OCI-LY3 (cell line): ENCODE measurements around the gene CHAF1A.
A peak's percentile ranks its signal among the peaks of the same experiment; 100 is the strongest.

Experiments
- H2AFZ ChIP-seq: fragments of 200-600, 300-600 bp; shearing (Covaris generic); 2 replicates; pipeline ENCODE4 v1.6.0; 2014; ENCODE audit warnings: antibody characterized with exemption, low read depth, low read length
- H3K27ac ChIP-seq: fragments of 200-600, 300-600 bp; sonication (generic); 2 replicates; pipeline ENCODE4 v1.5.1; 2014; ENCODE audit warnings: mild to moderate bottlenecking, low read length, moderate library complexity, mixed read lengths
- H3K27me3 ChIP-seq: fragments of 200-600, 300-600 bp; sonication (generic); 2 replicates; pipeline ENCODE4 v1.6.1; 2014; ENCODE audit warnings: low read depth, low read length, mixed read lengths
- H3K36me3 ChIP-seq: fragments of 200-600, 300-600 bp; sonication (generic); replicated peaks from 2 replicates; pipeline ENCODE3; 2014; ENCODE audit warnings: low read depth, low read length, mixed read lengths
- H3K4me1 ChIP-seq: fragments of 300-600, 200-600 bp; sonication (generic); 2 replicates; pipeline ENCODE4 v1.6.1; 2014; ENCODE audit warnings: low read length, mixed read lengths
- H3K4me2 ChIP-seq: fragments of 200-600, 300-600 bp; sonication (generic); 2 replicates; pipeline ENCODE4 v1.6.1; 2014; ENCODE audit warnings: low read length, mixed read lengths
- H3K4me3 ChIP-seq: fragments of 300-600, 200-600 bp; sonication (generic); 2 replicates; pipeline ENCODE4 v1.5.1; 2014; ENCODE audit warnings: antibody characterized with exemption, mild to moderate bottlenecking, low read length, moderate library complexity
- H3K79me2 ChIP-seq: fragments of 300-600, 200-600 bp; shearing (Covaris generic); 2 replicates; pipeline ENCODE4 v1.6.1; 2014; ENCODE audit warnings: mild to moderate bottlenecking, low read length, mixed read lengths
- H3K9ac ChIP-seq: fragments of 300-600, 200-600 bp; shearing (Covaris generic); 2 replicates; pipeline ENCODE4 v1.6.0; 2014; ENCODE audit warnings: mild to moderate bottlenecking, low read length, moderate library complexity
- H3K9me3 ChIP-seq: fragments of 200-600, 300-600 bp; shearing (Covaris generic); 2 replicates; pipeline ENCODE4 v1.6.1; 2014; ENCODE audit warnings: low read length, mixed read lengths; ENCODE audit not compliant: insufficient read depth
- H4K20me1 ChIP-seq: fragments of 200-600, 300-600 bp; sonication (generic); 2 replicates; pipeline ENCODE4 v1.6.1; 2016; ENCODE audit warnings: low read length, mixed read lengths; ENCODE audit not compliant: insufficient read depth
- EZH2phosphoT487 ChIP-seq: fragments of 200-600 bp; shearing (Covaris generic); IDR thresholded peaks from 2 replicates; pipeline ENCODE4 v1.6.1; 2018; ENCODE audit warnings: antibody characterized with exemption, mixed run types, low read depth
- TF ChIP-seq, protein P1 (sequence below): fragments of 200-600, 300-600 bp; sonication (generic); IDR thresholded peaks from 2 replicates; pipeline ENCODE4 v1.5.1; 2014; ENCODE audit warnings: antibody characterized with exemption, low read length, low read depth

Gene CHAF1A

DNA sequence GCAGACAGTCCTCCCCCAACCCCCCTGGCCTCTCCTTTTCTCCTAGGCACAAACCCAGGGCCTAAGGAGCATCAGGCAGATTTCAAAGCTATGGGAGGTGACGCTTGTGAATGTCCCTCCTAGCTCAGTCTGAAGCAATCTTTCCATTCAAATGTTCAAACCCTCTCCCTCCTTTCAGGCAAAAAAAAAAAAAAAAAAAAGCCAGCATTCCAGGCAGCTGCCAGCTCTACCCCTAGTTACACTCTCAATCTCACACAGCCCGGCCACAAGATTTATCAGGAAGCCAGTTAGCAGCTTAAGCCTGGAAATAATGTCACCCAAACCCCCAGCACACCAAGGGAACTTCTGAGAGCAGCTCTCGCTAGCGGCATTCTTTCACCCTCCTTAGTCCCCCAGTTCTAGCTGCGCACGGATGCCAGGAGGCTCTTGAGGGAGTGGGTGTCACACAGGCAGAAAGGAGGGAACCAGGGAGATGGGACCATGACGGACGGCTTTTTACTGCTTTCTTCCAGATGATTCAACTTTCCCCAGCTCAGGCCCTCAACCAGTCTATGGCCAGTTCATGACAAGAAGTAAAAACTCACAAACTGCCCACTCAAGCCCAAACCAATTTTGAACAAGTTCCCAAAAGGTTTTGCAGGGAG, 8.4 kb upstream of the CHAF1A start:
- Histone ChIP-seq H4K20me1 (peaks cover 72% of the 10 kb centered on the region), H3K9ac (no peak overlapping the region), H3K9me3 (no peaks in the 10 kb centered on the region), H3K27me3 (no peaks in the 10 kb centered on the region), H3K4me1 (peaks cover 5% of the 10 kb centered on the region; the same call in 1 of the 2 replicates), H2AFZ (no peak overlapping the region), H3K79me2 (peaks cover 95% of the 10 kb centered on the region), H3K4me3 (no peak overlapping the region), H3K36me3 (peaks cover 28% of the 10 kb centered on the region), H3K4me2 (no peak overlapping the region), H3K27ac (no peak overlapping the region)
- TF ChIP-seq, protein P1, sequence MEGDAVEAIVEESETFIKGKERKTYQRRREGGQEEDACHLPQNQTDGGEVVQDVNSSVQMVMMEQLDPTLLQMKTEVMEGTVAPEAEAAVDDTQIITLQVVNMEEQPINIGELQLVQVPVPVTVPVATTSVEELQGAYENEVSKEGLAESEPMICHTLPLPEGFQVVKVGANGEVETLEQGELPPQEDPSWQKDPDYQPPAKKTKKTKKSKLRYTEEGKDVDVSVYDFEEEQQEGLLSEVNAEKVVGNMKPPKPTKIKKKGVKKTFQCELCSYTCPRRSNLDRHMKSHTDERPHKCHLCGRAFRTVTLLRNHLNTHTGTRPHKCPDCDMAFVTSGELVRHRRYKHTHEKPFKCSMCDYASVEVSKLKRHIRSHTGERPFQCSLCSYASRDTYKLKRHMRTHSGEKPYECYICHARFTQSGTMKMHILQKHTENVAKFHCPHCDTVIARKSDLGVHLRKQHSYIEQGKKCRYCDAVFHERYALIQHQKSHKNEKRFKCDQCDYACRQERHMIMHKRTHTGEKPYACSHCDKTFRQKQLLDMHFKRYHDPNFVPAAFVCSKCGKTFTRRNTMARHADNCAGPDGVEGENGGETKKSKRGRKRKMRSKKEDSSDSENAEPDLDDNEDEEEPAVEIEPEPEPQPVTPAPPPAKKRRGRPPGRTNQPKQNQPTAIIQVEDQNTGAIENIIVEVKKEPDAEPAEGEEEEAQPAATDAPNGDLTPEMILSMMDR: no peak
- TF ChIP-seq EZH2phosphoT487: no peak

DNA sequence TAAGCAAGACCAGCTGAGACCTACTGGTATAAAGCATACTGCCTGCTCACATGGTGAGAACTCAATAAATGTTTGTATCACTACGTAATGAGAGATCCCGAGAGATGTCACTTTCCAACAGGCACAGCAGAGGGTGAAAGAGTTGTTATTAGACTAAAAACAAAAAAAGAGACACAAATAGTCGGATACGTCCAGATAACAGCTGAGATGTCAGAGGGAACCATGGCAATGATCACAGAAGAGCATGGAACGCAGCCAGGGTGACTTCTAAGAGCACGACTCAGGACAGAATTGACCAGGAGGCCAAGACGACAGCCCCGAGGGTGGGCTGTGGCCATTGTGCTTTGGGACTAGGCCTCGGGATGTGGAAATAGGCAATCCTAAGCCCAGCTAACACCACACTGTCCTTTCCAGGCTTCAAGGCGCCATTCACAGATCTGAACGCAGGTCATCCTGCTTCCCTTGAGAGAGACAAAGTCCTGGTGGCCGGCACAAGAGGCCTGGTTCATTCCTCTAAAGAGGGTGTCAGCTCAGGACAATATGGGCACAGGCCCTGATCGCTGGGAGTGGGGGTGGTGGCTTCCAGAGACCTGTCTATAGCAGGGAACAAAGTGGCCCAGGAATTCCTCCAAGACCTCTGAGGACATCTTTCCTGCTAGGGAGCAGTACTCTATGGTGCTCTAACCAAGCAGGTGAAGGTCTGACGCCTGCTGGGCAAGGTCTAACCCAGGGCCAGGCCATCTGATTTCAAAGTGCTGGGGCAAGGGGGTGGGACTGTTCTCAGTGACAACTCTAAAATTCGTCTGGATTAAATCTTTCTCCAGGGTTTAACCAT, 5.3 kb upstream of the CHAF1A start:
- H3K27me3 ChIP-seq: no peaks in the 10 kb centered on the region
- no peak overlapping the region for H3K4me3 ChIP-seq

DNA sequence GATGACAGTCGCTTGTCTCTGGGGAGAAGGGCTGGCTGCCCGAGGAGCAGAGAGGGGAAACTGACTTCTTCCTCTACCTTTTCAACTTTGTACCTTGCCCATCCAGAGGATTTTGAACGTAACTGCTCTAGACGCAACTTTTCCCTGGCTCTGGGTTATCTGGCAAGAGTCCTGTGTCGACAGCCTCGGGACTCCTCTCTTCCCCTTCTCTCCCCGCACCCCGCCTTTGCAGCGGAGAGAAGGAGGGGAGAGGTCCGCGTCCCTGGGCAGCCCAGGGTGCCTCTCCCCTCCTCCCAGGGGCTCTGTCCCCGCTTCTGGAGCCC, 2.7 kb upstream of the CHAF1A start:
- TF ChIP-seq EZH2phosphoT487: no peak
- H3K9me3 ChIP-seq: no peaks in the 10 kb centered on the region
- H3K4me2 ChIP-seq: peak overlapping the region; percentile 92
- peaks cover 28% of the 10 kb centered on the region for H3K4me1 ChIP-seq
- H3K27me3 ChIP-seq: no peaks in the 10 kb centered on the region
- peaks cover 76% of the 10 kb centered on the region for H3K79me2 ChIP-seq
- peaks cover 51% of the 10 kb centered on the region for H4K20me1 ChIP-seq
- no peak overlapping the region for H2AFZ ChIP-seq
- H3K27ac ChIP-seq: peak overlapping the region; percentile 67
- peak overlapping the region; percentile 95 for H3K9ac ChIP-seq
- H3K4me3 ChIP-seq: peak overlapping the region; percentile 93
- H3K36me3 ChIP-seq: peaks cover 33% of the 10 kb centered on the region

More for the DNA sequence above, 5.3 kb upstream of the CHAF1A start:
- H2AFZ ChIP-seq: no peak overlapping the region
- no peak overlapping the region for H3K9ac ChIP-seq
- H3K9me3 ChIP-seq: no peaks in the 10 kb centered on the region
- H4K20me1 ChIP-seq: peaks cover 51% of the 10 kb centered on the region
- TF ChIP-seq EZH2phosphoT487: no peak
- peaks cover 16% of the 10 kb centered on the region for H3K4me1 ChIP-seq
- H3K36me3 ChIP-seq: peaks cover 23% of the 10 kb centered on the region
- peaks cover 78% of the 10 kb centered on the region for H3K79me2 ChIP-seq
- no peak overlapping the region for H3K4me2 ChIP-seq
- H3K27ac ChIP-seq: no peak overlapping the region

DNA sequence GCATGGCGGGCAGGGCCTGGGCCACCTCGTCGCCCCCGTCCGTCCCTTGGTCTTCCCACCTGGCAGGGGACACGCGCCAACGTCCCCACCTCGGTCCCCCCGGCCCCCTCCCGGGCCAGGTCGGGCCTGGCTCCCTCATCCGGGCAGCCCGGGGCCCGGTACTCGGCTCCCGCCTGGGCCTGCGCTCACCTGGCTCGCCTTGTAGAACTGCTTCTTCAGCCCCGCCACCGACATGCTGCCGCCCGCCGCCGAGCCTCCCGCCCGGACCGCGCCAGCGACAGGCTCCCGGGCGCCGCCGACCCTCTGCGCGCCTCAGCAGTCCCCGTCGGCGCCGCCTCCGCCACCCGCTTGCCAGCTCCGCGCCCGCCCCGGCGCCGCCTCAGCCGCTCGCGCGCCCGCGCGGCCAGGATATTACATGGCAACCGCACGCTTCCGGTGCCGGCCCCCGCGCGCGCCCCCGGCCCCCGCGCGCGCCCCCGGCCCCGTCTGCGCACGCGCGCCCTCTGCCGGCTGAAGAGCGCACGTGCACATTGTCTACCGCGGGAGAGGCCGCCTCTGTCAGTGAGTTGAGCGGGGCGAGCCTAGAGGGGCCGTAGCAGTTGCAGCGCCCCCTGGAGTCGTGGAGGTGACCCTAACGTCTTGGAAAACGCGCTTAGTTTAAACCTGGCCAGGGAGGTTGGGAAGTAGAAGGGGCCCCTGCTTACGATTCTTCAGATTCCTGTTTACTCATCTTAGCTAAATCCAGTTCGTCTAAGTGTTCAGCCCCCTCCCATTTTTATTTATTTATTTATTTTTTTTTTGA, 2.1 kb upstream of the CHAF1A start, which contains the start of gene SH3GL1:
TSS of gene SH3GL1 (minus strand) at position 413 of the 802 bp plus-strand sequence. CDS start at position 234, 179 bp downstream.
- Histone ChIP-seq H3K27ac (peak within 1 kb of the TSS; percentile 67), H3K27me3 (no peaks in the 10 kb centered on the region), H3K4me3 (peak within 1 kb of the TSS; percentile 93), H3K9me3 (no peaks in the 10 kb centered on the region), H4K20me1 (peaks cover 56% of the 10 kb centered on the region), H2AFZ (no peak within 1 kb of the TSS; the same call in 1 of the 2 replicates), H3K9ac (peak within 1 kb of the TSS; percentile 95), H3K4me1 (peaks cover 33% of the 10 kb centered on the region), H3K36me3 (peaks cover 33% of the 10 kb centered on the region), H3K4me2 (peak within 1 kb of the TSS; percentile 92), H3K79me2 (peaks cover 76% of the 10 kb centered on the region)
- TF ChIP-seq, protein P1: peak; percentile 90
- TF ChIP-seq EZH2phosphoT487: no peak
